Measurements from ENCODE around the gene LINGO1.

LINGO1 gene

DNA sequence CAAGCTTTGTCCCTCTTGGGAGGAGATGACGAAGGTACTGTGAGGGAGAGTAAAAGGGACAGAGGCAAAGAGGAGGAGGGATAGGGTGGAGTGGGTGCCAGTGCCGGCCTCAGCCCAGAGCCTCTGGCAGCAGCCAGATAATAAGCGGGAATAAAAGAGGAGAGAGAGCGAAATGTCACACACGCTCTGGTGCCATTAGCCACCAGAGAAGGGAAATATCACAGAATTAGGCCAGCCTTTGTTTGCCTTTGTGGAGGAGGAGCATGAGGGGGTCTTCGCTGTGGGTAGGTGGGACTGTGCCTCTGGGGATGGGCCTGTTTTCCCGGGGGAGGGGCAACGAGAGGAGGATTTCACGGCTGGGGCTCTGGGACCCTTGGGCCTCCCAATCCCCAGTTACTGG lies 67.8 kb downstream of the LINGO1 start:
- TF ChIP-seq GATA3 (IDR thresholded peaks at IDR 0.05; ENCODE audit: low read depth, low read length) (no peak), GATA2 (IDR thresholded peaks at IDR 0.05; ENCODE audit: low read depth, low read length) (no peak)

- TF ChIP-seq GATA3 (IDR thresholded peaks at IDR 0.05; ENCODE audit: low read depth, low read length) (no peak), GATA2 (IDR thresholded peaks at IDR 0.05; ENCODE audit: low read depth, low read length) (no peak)
Observed at GRCh38 chr15:77564341-77564740, 68.4 kb downstream of the LINGO1 start.

DNA sequence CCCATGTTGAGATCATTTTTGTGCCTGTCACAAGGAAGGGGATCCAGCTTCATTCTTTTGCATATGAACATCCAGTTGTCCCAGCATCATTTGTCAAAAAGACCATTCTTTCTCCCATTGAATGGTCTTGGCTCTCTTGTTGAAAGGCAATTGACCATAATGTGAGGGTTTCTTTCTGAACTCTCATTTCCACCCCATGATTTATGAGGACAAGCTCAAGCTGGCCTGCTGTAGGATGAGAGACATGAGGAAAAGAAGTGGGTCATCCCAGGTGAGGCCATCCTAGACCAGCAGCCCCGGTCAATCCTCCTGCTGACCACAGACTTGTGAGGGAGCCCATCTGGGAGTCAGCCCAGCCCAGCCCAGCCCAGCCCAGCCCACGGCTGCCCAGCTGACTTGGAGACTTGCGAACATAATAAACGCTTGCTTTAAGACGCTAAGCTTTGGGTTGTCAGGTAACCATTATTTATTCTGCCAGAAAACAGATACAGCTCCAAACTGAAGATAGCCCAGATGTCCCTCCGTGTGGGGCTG lies 69.0 kb downstream of the LINGO1 start:
- no peak for TF ChIP-seq GATA3 (IDR thresholded peaks at IDR 0.05; ENCODE audit: low read depth, low read length)
- TF ChIP-seq GATA2 (IDR thresholded peaks at IDR 0.05; ENCODE audit: low read depth, low read length): no peak

All from SH-SY5Y (cell line).